Skin of body (tissue), 2 donors: ENCODE data around the gene CYP24A1. TPM values are rescaled to one million over a fixed set of nuclear protein-coding genes. Genes with fewer than 3 reads are reported as not detected.
"Not testable (repeated sequence)": the region's sequence is repeated elsewhere in the genome, so short reads cannot be mapped to it uniquely, and the experiment has no call there.

Source experiments
- DNase-seq: peaks from one replicate; lab custom pipeline; 2025; lab: John Stamatoyannopoulos, UW
- total RNA-seq: library from RNA; depleted of rRNA; stranded (reverse); fragments of >200 nt; gene quantifications from one replicate; pipeline ENCODE4 v1.2.3, GENCODE V29; 2014

CYP24A1 gene
- total RNA-seq, 1 donor from 2014 or later, result 1.3 TPM

DNA sequence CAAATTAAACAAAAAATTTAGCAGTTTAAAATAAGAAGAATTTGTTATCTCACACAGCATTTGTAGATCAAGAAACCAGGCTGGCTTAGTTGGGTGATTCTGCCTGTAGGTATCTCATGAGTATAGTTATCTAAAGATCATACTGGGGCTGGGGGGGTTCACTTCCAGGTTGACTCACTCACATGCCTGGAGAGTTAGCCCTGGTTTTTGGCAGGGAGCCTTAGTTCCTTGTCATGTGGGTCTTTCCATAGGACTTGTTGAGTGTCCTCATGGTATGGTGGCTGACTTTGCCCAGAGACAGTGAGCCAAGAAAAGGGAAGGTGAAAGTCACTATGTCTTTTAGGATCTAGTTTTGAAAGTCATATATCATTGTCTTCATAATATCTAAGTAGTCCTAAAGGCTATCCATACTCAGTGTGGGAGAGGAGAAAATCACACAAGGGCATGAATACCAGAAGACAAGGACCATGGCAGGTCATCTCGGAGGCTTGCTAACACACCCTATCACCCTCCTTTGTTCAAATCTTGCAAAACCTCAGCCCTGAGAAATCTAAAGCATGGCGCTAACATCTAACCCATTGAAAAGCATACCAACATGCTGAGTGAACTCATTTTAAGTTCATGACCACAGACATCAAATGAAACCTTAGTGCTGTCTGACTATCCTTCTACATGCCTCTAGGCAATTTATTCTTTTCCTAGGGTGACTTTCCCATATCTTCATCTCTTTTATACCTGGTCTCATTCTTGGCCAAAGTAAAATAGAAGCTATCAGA is 39.2 kb downstream of the CYP24A1 start:
- DNase-seq, result no peak

DNA sequence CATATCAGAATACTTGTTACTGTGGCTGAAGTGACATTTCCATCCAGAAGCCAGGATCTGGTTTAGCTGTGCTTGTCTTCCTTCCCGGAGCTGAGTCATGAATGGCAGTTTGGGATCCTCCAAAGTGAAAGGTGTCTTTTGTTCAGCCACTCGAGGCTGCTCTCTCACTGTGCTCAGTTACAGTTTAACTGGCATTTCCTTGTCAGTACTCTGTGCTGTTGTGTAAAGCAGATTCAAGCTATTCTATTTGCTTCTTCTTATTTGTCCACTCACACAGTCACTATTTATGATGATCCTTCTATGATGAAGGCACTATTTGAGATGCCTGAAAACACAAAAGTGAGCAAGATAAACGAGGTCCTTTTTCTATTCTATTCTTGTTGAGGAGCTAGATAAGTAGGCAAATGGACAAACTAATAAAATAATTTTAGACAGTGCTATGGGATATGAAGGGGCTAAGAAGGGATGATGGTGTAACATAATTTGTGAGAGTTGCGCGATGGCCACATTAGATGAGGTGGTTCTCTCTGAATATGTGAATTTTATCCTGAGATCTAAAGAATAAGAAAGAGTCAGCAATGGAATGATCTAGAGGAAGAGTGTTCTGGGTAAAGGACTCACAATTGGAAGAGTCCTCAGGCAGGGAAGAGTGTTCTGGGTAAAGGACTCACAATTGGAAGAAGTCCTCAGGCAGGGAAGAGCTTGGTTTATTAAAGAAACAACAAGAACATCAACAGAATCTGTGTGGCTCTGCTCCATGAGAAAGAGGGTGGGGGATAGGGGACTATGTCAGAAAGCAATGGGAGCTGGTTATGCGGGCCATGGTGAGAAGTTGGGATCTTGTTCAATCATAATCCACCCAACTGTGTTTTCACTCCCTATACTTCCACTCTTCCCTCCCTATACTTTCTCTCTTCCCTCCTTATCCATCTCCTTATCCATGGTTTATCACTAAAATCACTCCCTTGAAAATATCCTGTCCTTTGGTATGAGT is 40.1 kb downstream of the CYP24A1 start:
- no peak for DNase-seq

DNA sequence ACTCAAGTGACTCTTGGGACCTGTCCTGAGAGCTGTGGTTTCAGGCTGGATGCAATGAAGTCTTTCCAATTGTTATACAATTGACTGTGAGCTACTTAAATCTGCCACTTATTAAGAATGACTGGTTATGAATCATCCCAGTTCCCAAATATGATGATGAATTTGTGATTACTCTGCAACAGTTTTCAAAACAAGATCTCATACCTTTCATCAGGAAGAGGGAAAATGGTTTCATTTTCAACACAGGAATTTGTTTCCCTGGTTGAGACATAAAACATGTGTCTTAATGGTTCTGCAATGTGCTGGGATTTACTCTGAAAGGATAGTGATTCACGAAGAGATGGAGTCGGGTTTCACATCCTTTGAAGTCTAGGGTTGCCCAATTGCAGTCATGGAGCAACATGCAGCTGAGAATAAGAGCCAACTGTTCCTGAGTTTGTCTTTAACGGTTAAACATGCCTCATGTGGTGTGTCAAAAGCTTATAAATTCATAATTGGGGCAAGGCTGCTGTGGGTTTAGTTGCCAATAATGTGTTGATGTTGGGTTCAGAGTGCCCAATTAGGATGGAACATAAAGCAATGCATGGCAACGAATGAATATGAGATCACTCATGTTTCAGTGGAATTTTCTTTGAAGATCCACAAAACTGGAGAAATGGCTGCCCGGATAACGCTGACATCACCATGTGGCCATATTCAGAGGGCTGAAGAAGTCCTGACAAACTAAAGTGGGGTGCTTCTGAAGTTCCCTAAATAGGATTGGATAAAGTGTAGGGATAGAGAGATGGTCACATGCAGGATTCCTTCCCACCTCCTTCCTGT is 41.0 kb downstream of the CYP24A1 start:
- DNase-seq, result peak; percentile 74

DNA sequence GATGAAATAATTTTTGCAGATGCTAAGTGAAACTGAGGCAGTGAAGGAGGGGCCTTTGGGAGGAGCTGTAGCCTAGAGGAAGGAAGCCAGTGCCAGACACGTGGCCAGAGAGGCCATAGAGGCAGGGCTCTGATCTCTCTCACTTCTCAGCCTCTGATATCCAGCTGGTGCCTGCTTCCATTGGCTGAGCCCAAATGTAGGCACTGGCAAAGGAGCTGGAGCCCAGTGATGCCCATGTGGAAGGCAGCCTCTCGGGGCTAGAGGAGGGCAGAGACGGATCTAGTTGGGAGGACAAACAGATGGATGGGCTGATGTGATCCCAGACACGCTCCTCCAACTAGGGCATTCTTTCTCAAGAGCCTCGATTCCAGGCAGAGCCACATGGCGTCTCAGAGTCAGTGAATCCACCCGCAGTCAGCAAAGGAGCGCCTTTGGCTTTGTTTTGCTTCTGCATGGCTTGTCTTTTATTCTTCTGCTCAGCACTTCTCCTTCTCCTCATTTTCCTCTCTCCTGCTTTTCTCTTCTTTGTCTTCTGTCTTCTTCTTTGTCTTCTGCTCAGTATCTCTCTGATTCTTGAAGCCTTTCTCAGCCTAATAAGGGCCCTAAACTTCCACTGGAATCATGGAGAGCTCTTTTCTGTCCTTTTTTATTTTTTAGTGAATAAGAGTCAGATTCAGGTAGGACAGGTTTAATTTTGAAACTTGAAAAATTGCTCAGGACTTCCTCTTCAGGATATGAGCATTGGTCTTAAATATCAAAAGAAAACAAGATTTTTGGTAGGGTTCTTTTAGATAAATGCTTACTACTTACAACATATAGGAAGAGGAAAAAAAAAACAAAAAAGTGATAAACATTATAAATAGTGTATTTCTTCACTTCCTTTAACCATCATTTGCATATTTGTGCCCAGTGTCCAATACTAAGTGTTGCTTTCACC is 41.8 kb downstream of the CYP24A1 start:
- no peak for DNase-seq

DNA sequence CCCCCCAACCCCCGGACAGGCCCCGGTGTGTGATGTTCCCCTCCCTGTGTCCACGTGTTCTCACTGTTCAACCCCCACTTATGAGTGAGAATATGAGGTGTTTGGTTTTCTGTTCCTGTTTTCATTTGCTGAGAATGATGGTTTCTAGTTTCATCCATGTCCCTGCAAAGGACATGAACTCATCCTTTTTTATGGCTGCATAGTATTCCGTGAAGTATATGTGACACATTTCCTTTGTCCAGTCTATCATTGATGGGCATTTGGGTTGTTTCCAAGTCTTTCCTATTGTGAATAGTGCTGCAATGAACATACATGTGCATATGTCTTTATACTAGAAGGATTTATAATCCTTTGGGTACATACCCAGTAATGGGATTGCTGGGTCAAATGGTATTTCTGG is 42.7 kb downstream of the CYP24A1 start:
- not testable (repeated sequence) for DNase-seq

DNA sequence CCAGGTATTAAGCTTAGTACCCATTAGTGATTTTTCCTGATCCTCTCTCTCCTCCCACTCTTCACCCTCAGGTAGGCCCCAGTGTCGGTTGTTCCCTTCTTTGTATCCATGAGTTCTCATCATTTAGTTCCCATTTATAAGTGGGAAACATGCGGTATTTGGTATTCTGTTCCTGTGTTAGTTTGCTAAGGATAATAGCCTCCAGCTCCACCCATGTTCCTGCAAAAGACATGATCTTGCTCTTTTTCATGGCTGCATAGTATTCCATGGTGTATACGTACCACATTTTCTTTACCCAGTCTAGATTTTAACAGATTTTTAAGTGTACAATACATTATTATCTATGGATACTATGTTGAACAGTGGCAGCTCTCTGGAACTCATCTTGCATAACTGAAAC is 44.4 kb downstream of the CYP24A1 start:
- DNase-seq, result no peak

DNA sequence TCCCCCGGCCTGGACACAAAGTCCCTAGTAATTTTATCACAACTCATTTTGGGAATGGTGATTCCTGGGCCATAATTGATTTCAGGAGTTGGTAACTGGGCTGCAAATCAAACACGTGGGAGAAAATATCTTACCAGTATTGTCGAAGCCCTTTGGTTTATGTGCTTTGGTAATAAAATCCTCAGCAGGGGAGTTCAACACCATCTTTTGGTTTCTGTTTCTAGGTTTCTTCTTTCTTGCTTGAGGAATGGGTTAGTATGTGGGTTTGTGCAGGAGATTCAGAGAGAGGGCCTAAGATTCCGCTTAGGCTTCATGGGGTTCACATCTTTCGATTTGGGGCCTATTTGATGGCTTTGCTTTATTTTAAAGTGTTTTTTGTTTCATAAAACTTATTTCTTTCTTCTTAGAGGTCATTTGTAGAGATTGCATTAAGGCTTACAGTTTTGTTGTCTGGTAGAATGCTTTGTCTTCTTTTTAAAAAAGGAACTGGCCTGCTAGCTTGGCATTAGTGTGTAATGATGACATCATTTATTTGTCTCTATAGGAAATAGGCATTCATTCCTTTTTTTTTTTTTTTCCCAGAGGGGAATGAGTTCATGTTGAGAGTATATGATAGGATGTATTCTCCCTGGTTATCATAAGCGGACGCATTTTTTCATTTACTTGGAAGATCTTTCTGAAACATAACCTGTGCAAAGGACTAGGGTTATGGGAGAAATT is 45.8 kb downstream of the CYP24A1 start:
- DNase-seq, result no peak

DNA sequence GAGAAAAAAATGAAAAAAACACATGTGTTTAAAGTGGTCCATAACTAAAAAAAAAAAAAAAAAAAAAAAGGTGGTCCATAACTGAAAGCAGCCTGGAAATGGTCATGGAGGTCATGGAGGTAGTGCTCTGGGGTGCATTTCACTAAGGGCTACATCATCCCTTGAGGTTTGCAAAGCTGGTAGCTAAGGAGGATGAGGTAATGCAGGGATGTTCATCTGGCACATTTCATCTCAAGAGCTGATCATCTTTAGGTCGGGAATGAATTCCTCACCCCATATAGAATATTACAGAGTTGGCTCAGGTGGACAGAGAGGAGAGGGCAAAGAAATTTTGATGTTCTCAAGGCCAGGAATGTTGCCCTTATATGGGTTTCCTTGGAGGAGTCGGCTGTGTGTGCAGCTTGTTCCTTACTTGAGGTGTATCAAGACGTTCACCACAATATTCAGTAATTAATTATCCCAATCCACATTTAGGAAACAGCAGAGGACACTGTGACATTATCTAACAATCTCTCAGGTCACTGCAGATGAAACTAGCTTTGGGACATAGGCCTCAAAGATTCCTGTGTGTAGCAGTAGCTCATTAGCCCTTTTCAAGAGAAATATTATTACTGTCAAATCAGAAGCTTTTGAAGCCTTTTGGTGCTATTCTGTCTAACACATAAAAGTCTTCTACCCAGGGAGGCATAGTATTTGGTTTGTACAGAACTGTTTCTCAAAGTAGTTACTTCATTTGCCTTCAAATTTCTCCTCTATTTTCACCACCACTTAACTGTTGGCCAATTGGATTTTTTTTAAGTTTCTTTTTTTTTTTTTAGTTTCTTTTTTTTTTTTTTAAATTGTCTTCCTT is 46.8 kb downstream of the CYP24A1 start:
- DNase-seq, result no peak

DNA sequence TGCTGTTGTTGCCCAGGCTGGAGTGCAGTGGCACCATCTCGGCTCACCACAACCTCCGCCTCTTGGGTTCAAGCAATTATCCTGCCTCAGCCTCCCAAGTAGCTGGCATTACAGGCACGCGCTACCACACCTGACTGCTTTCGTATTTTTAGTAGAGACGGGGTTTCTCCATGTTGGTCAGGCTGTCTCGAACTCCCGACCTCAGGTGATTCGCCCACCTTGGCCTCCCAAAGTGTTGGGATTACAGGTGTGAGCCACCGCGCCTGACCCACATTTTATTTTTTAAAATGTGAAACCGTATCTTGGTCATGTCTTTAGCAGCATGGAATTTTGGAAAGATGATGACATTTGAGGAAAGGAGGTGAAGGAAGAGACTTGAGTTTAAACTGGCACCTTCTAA is 47.5 kb downstream of the CYP24A1 start:
- not testable (repeated sequence) for DNase-seq

DNA sequence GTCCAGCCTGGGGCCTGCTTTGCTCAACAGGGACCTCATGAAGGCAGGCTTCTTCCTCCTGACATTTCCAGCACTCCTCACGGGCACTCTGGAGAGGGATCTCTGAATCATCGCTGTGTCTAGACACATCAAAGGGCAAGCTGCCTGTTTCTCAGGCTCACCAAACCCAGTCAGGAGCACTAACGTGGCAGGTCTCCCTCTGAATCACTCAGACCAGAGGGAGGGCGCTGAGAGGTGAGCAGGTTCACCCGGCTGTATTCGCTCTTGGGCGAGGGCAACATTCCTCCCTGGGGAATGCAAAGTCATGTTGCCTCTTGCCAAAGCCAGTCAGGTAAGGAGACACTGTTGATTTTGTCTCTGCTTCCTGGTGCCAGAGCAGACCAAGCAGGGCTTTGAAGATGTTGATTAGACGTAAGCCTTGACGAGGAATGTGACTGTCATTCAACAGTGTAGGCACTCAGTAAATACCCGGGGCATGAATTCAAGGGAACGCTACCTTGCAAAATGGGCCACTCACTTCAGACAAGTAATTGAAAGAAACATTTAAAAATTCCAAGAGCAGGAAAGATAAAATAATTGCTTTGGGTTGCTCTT is 50.1 kb downstream of the CYP24A1 start:
- no peak for DNase-seq

DNA sequence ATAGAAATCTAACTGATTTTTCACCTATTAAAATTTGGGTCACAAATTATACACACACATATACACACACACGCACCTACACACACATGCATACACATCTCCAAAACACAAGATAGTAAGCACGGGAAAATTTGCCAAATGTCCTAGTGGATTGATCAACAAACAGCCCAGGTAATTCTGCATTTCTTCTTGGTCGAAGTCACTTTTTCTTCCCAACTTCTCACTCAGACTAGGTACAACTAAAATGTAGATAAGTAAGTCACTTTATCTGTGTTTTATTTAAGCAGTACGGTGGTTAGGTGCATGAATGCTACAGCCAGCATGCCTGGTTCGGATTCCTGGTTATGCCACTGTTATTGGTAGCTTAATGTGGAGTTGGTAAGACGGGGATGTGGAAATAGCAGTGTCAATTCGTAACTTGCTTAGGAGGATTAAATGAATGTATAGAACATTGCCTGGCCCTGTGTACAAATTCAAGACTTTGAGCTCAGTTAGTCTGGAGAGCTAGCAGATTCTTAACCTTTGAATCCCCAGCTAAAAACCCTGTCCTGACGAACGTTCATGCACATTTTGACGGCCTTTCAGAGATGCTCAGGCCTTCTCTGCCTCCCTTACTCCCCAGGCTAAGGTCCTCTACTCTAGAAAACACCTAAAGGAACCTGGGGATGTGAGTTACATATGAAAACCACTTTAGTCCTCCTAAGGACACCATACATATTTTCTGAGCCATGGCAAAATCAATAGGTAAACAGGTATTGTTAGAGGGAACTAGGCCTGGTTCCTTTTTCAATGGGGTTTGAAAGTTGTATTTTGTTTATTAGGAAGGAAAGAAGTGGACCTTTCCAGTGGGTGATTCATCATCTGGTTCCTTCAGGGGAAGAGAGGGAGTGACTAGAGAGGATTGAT is 50.9 kb downstream of the CYP24A1 start:
- DNase-seq, result no peak

DNA sequence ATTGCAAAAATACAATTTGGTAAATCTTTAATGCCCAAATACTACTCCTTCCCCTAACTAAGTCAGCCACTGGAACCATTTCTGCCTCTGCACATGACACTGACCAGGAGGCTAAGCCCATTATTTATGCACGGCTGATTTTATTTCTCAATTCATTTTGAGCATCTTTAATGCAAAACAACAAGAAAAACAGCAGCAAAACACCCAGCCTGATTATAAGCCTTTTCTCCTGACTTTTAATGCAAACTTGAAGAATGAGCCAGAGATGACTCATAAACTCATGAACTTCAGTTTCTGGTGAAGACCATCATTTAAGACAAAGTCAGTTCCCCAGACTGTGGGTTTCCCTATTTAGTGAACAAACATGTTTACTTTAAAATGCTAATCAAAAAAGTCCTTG is 51.6 kb downstream of the CYP24A1 start:
- no peak for DNase-seq

DNA sequence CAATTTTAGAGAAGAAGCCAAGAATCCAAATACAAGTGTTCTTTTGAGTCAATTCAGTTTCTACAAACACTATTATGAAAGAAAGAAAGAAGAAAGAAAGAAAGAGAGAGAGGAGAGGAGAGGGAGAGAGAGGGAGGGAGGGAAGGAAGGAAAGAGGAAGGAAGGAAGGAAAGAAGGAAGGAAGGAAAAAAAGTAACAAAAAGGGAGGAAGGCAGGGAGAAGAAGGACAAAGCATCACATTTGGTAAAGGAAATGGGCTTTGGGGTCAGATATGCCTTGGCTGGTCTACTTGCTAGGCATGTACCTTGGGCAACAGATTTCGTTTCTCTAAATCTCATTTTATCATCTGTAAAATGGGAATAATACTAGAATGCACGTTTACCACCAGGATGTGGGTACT is 54.0 kb downstream of the CYP24A1 start:
- no peak for DNase-seq

DNA sequence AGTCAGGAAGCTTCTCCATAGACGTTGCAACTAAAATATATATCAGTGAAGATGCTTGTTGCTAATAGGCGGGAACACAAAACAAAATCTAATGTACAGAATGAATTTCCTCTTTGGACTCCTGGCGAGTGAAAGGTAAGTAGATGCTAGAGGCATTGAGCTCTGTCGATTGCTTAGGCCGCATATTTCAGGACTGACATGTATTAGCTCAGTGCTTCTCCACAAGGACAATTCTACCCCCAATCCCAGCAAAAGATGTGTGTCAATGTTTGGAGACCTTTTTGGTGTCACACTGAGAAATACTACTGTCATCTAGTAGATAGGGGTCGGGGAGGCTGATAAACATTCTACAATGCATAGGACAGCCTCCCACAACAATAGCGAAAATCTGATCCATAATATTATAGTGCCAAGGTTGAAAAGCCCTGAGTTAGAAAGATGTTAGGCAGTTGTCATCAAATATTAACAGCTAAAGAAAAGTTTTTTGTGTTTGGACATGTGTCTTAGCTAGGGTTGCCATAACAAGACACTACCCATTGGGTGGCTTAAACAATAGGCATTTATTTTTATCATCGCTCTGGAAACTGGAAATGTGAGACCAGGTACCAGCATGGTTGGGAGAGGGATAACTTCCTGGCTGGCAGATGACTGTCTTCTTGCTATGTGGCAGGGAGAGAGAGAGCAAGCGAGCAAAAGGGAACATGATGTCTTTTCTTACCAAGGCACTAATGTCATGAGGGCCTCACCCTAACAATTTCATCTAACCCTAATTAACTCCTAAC is 55.4 kb downstream of the CYP24A1 start:
- DNase-seq, result no peak

DNA sequence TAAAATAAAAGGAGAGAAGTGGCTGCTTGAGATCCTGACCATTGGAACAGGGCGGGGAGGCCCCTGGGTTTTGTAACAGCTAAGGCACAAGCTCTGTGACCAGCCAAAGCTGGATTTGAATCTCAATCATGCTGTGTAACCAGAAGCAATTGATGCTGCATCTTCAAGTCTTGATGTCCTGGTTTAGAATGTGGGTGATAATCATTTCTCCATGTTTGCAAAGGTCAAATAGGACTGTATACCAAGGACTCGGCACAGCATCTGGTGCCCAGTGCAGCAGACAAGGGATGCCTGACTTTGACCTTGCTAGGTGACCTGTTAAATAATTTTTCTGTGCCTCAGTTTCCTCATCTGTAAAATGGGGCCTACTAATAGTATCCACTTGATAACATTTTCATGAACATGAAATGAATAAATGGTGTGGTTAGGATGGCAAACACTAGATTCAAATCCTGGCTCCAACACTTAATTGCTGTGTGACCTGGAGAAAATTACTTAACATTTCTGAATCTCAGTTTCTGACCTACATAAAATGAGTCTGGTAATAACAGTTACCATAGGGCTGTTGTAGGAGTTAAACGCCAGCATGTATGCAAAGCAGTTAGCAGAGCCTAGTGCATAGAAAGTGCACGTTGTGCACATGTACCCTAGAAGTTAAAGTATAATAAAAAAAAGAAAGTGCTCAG is 57.1 kb downstream of the CYP24A1 start:
- DNase-seq, result no peak
